Fibroblast of peridontal ligament (primary cell): ENCODE results near the gene FGD5.

Experiments used
- DNase-seq: peaks from one replicate; pipeline ENCODE4 v3.0.0-alpha.2; 2010; ENCODE audit errors: extremely low read depth

FGD5 gene

GRCh38 chr3:14818804-14819500, at the start of gene FGD5:
Gene FGD5, plus strand, starts transcription at chr3:14818962. Its CDS starts 110 bp downstream, at chr3:14819072.
- no peak for DNase-seq

GRCh38 chr3:14769544-14770325, 49.0 kb upstream of the FGD5 start:
- no peak for DNase-seq

GRCh38 chr3:14770591-14770990, 48.2 kb upstream of the FGD5 start:
- DNase-seq, result no peak

GRCh38 chr3:14771593-14772497, 46.9 kb upstream of the FGD5 start:
- DNase-seq, result no peak

GRCh38 chr3:14772533-14773138, 46.1 kb upstream of the FGD5 start:
- DNase-seq, result no peak

- no peak for DNase-seq
Measured at GRCh38 chr3:14773281-14773680, 45.5 kb upstream of the FGD5 start.

GRCh38 chr3:14773691-14774128, 45.1 kb upstream of the FGD5 start:
- no peak for DNase-seq

- no peak for DNase-seq
Measured at GRCh38 chr3:14774431-14774830, 44.3 kb upstream of the FGD5 start.

- DNase-seq, result no peak
Measured at GRCh38 chr3:14775011-14775410, 43.8 kb upstream of the FGD5 start.

- no peak for DNase-seq
Measured at GRCh38 chr3:14775563-14775962, 43.2 kb upstream of the FGD5 start.

GRCh38 chr3:14779069-14779685, 39.6 kb upstream of the FGD5 start:
- no peak for DNase-seq

- no peak for DNase-seq
Measured at GRCh38 chr3:14780927-14781507, 37.7 kb upstream of the FGD5 start.

GRCh38 chr3:14783480-14784086, 35.2 kb upstream of the FGD5 start:
- no peak for DNase-seq

- DNase-seq, result no peak
Measured at GRCh38 chr3:14784087-14784681, 34.6 kb upstream of the FGD5 start.

- no peak for DNase-seq
Measured at GRCh38 chr3:14785207-14786155, 33.3 kb upstream of the FGD5 start.

- no peak for DNase-seq
Measured at GRCh38 chr3:14786369-14786768, 32.4 kb upstream of the FGD5 start.

GRCh38 chr3:14787630-14788029, 31.1 kb upstream of the FGD5 start:
- no peak for DNase-seq

- no peak for DNase-seq
Measured at GRCh38 chr3:14788644-14789043, 30.1 kb upstream of the FGD5 start.

- no peak for DNase-seq
Measured at GRCh38 chr3:14789221-14789620, 29.5 kb upstream of the FGD5 start.
